Heart right ventricle (tissue), 16 donors: ENCODE results near the gene FBP2. TPM values are rescaled to one million over a fixed set of nuclear protein-coding genes. Genes with fewer than 3 reads are reported as not detected.

ENCODE experiments used
- ATAC-seq, 8 donors: fragments of 200-7000 bp; cut with Tn5 transposase; one replicate each; pipeline ENCODE4 v1.9.1; 2020; ENCODE audit warnings: mild to moderate bottlenecking in 8 of 8, moderate library complexity in 8 of 8, moderate number of reproducible peaks in 1 of 8
- DNase-seq, 2 donors: peaks; one replicate each; pipeline ENCODE4 v3.0.0-alpha.2; 2020
- H3K27ac ChIP-seq, 10 donors: fragments of 200-600 bp; sonication (generic) in 2 of 10; one replicate each; pipeline versions ENCODE4 v1.5.0 to v1.8.0; 2020 to 2022; ENCODE audit warnings: mild to moderate bottlenecking in 3 of 10
- H3K27me3 ChIP-seq, 7 donors: fragments of 200-600 bp; one replicate each; pipeline ENCODE4 v1.8.0; 2021 to 2022; ENCODE audit warnings: mild to moderate bottlenecking in 2 of 7
- H3K36me3 ChIP-seq, 9 donors: fragments of 200-600 bp; sonication (generic) in 1 of 9; one replicate each; pipeline versions ENCODE4 v1.5.0 to v1.8.0; 2020 to 2022; ENCODE audit warnings: mild to moderate bottlenecking in 2 of 9
- H3K4me1 ChIP-seq, 9 donors: fragments of 200-600 bp; sonication (generic) in 1 of 9; one replicate each; pipeline versions ENCODE4 v1.5.0 to v1.8.0; 2020 to 2022; ENCODE audit warnings: mild to moderate bottlenecking in 4 of 9
- H3K4me3 ChIP-seq, 10 donors: fragments of 200-600 bp; sonication (generic) in 2 of 10; one replicate each; pipeline versions ENCODE4 v1.5.0 to v1.8.0; 2020 to 2022; ENCODE audit warnings: mild to moderate bottlenecking in 7 of 10, moderate library complexity in 2 of 10
- H3K9me3 ChIP-seq, 11 donors: fragments of 200-600 bp in 10 of 11; sonication (generic) in 2 of 11; one replicate each; pipeline versions ENCODE4 v1.5.0 to v1.8.0; 2013 to 2022; ENCODE audit warnings: mild to moderate bottlenecking in 2 of 11, control low read depth in 1 of 11, moderate library complexity in 1 of 11
- WGBS, 2 donors: extraction: QIAGEN DNeasy Blood & Tissue Kit; methylation state at CpG; one replicate each; pipeline ENCODE4 v1.1.7; 2013; ENCODE audit warnings: inconsistent platforms in 1 of 2; 5-methylcytosine and 5-hydroxymethylcytosine counted together
- intact Hi-C, 10 donors: fragments of 100-400 bp; cut with DNase I; formaldehyde crosslinking; loops; one replicate each; pipeline versions ENCODE4 v1.11.1 to v1.14.2; 2022
- polyA plus RNA-seq, 2 donors: library from polyadenylated mRNA; stranded (reverse); fragments of 200-250 nt; gene quantifications; one replicate each; pipeline ENCODE4 v1.2.3, GENCODE V29; 2013
- total RNA-seq, 10 donors: library from RNA; stranded (reverse); fragmentation: NEBNext Ultra II Directional in 3 of 10; extraction: Animal tissue kit (Norgen Biotek cat#: 25700) in 3 of 10; gene quantifications; one replicate each; pipeline versions ENCODE4 v1.2.1 to v1.2.4, GENCODE V29; 2021 to 2023
- TF ChIP-seq, protein P1 (sequence below), 9 donors: fragments of 200-600 bp; sonication (generic) in 2 of 9; IDR thresholded peaks; one replicate each; pipeline versions ENCODE4 v1.5.0 to v1.8.0; 2021 to 2022; ENCODE audit warnings: antibody characterized with exemption in 9 of 9, mild to moderate bottlenecking in 5 of 9, moderate library complexity in 1 of 9
- donor health status: Arrhythmogenic right ventricular cardiomyopathy.
- donor health status: ischemic (EF 13 %, LVEDD 7.1; RV severe dilation, severe dysfunction).
- donor health status: healthy with polysubstance abuse.
- donor health status: DM: no; HTN: yes; CAD: no.
- donor health status: DM: no; HTN: no; CAD: no.
- donor health status: ischemic (EF 25% LVEDD 6.9; RV normal size, moderate dysfunction).
- donor health status: ischemic (EF 25% LVEDD 5.7; RV mildly dilated, moderate dysfunction).
- donor health status: healthy.
- donor health status: DM: yes; HTN: yes; CAD: no.
- donor health status: Ischemic cardiomyopathy.
- donor health status: ischemic (EF 35%, LVEDD 5.7; RV mildly dilated, moderate dysfunction).
- donor health status: nonischemic (EF 11% LVEDD 7.7; RV severe dilation, severe dysfunction).
- donor health status: DM: yes; HTN: yes; CAD: no.
- donor health status: PGD.
- donor health status: ischemic (EF 29% LVEDD 5.4; RV normal size, mild dysfunction).
- donor health status: nonischemic (EF 23%, LVEDD 6.1; RV moderate dilation, normal function).

Gene FBP2
- total and polyA plus RNA-seq, 12 donors = 0.04 to 0.51 TPM; not detected in 10

DNA sequence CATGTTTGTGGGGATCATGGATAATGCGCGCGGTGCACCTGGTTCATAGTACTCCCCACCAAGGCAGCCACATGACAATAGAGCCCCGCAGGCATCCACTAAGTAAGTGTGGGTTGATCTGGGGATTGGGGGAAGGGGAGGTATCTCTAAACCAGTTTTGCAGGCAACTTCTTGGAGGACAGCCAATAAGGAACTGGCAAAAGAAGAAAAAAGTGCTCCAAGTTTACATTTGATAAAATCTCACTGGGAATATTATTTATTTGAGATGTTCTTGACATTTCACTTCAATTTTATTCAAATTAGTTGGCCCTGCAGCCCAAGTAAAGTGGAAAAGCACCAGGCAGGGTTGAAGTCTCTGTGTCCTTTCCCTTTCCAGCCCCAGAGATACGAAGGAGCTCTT, 37.2 kb upstream of the FBP2 start:
- WGBS, 2 donors = 68 to 76% methylated on average over 5 of the region's 5 CpGs
- ATAC-seq (no peak), DNase-seq (no peak)
- intact Hi-C loops = no loop called here
- Histone ChIP-seq H3K27me3 (peaks cover 0 to 18% (median 4%) of the 10 kb centered on the region in 7 donors), H3K36me3 (no peaks in the 10 kb centered on the region), H3K9me3 (no peaks in the 10 kb centered on the region), H3K4me3 (no peak overlapping the region), H3K4me1 (no peaks in the 10 kb centered on the region), H3K27ac (no peak overlapping the region)
- TF ChIP-seq, protein P1, sequence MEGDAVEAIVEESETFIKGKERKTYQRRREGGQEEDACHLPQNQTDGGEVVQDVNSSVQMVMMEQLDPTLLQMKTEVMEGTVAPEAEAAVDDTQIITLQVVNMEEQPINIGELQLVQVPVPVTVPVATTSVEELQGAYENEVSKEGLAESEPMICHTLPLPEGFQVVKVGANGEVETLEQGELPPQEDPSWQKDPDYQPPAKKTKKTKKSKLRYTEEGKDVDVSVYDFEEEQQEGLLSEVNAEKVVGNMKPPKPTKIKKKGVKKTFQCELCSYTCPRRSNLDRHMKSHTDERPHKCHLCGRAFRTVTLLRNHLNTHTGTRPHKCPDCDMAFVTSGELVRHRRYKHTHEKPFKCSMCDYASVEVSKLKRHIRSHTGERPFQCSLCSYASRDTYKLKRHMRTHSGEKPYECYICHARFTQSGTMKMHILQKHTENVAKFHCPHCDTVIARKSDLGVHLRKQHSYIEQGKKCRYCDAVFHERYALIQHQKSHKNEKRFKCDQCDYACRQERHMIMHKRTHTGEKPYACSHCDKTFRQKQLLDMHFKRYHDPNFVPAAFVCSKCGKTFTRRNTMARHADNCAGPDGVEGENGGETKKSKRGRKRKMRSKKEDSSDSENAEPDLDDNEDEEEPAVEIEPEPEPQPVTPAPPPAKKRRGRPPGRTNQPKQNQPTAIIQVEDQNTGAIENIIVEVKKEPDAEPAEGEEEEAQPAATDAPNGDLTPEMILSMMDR (IDR thresholded peaks at IDR 0.05) = no peak

DNA sequence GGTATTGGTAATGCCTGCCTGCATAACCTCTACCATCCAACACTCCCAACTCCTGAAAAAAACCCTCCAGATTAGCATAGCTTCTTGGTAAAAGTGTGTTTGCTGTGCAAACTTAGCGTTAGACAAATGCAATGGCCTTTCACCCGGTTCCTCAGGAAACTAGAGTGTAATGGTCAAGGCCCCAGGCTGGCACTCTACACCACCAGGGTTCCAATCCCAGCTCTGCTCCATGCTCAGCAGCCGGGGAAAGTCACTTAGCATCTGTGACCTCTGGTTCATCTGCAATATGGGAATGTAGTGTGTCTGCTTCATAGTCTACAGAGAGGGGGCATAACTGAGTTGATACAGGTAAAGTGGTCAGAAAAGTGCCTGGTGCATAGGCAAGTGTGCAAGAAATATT, 36.7 kb upstream of the FBP2 start:
- intact Hi-C loops = no loop called here
- Histone ChIP-seq H3K36me3 (no peaks in the 10 kb centered on the region), H3K27me3 (peaks cover 0 to 18% (median 4%) of the 10 kb centered on the region in 7 donors), H3K27ac (no peak overlapping the region), H3K9me3 (no peaks in the 10 kb centered on the region), H3K4me1 (no peaks in the 10 kb centered on the region), H3K4me3 (no peak overlapping the region)
- WGBS, 2 donors = 88 to 90% methylated on average over 3 of the region's 3 CpGs
- TF ChIP-seq, protein P1 (IDR thresholded peaks at IDR 0.05) = no peak
- no peak for DNase-seq
- ATAC-seq = no peak

DNA sequence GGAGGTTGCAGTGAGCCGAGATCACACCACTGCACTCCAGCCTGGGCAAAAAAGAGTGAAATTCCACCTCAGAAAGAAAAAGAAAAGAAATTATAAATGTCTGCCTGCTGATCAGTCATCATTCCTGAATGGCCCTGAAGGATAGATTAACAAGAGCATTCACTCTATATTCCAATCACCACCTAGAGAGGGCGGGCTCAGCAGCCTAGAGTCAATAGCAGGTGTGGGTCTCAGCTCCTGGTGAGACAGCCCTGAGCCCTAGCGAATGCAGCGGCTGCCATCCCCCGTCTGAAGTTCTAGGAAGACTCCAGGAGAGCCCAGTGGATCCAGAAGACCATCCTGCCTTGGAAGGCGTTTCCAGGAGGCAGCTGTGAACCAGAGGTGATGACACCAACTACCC, 33.7 kb upstream of the FBP2 start:
- TF ChIP-seq, protein P1 (IDR thresholded peaks at IDR 0.05) = no peak
- no peaks in the 10 kb centered on the region for H3K36me3 ChIP-seq
- DNase-seq = no peak

DNA sequence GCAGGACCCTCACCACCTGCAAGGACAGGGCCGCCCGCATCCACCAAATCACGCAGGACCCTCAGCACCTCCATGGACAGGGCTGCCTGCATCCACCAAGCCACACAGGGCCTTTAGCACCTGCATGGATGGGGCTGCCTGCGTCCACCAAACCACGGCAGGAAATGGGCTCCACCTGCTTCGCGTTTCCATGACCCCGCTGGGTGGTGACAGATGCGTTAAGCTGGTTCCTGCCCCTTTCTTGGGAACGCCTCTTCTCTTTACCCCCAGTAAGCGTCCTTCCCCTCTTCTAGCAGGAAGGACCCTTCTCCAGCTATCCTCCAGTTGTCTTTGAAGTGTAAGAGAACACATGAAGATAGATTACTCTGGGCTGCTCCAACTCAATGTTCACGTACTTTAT, 32.2 kb upstream of the FBP2 start:
- intact Hi-C loops = no loop called here
- TF ChIP-seq, protein P1 (IDR thresholded peaks at IDR 0.05) = no peak
- Histone ChIP-seq H3K4me3 (no peak overlapping the region), H3K27me3 (peaks cover 0 to 7% (median 0%) of the 10 kb centered on the region in 7 donors), H3K4me1 (peaks cover 0 to 5% (median 0%) of the 10 kb centered on the region in 9 donors), H3K27ac (no peak overlapping the region), H3K36me3 (no peaks in the 10 kb centered on the region), H3K9me3 (no peaks in the 10 kb centered on the region)
- 64 to 73% methylated on average over 12 of the region's 12 CpGs for WGBS, 2 donors
- DNase-seq (no peak), ATAC-seq (no peak)

More for the DNA sequence above, 33.7 kb upstream of the FBP2 start:
- Histone ChIP-seq H3K27ac (no peak overlapping the region), H3K4me1 (peaks cover 0 to 5% (median 0%) of the 10 kb centered on the region in 9 donors), H3K9me3 (no peaks in the 10 kb centered on the region), H3K27me3 (peaks cover 0 to 13% (median 4%) of the 10 kb centered on the region in 7 donors), H3K4me3 (no peak overlapping the region)
- ATAC-seq = no peak
- intact Hi-C loops = no loop called here
- 89% methylated on average over 6 of the region's 6 CpGs for WGBS, 2 donors
